K562 (cell line): ENCODE data around the gene DGKK. TPM values are rescaled to one million over a fixed set of nuclear protein-coding genes. Genes with fewer than 3 reads are reported as not detected.

Source experiments
- ATAC-seq: fragments of 200-7000 bp; cut with Tn5 transposase; 3 replicates; pipeline ENCODE4 v1.9.1; 2020; ENCODE audit warnings: moderate library complexity
- BruUV-seq: library from RNA; stranded (reverse); fragments of 400-500 nt; replicated peaks from 2 replicates; lab custom pipeline; 2021; lab: Mats Ljungman, UMichigan
- CTCF ChIA-PET: fragments of 300-600 bp; formaldehyde crosslinking; extraction: SDS; loops from one replicate; lab custom pipeline; 2021; ENCODE audit warnings: low intra/inter-chr PET ratio; lab: Yijun Ruan, JAX
- POLR2A ChIA-PET: fragments of 300-600, 350-650 bp; sonication (Branson Sonifier 250); formaldehyde crosslinking; extraction: SDS; loops from one replicate; lab custom pipeline; 2021; ENCODE audit warnings: antibody characterized with exemption, inconsistent platforms; lab: Yijun Ruan, JAX
- DNase-seq, 4 experiments: peaks; one replicate each; pipeline versions ENCODE4 v3.0.0 to v3.0.0-alpha.2; 2011 to 2018; ENCODE audit warnings: low spot score in 3 of 4, mixed read lengths in 3 of 4; ENCODE audit errors: extremely low read depth in 1 of 4
- FAIRE-seq: peaks from 2 replicates; lab custom pipeline; 2011; peaks lifted over from hg19 to GRCh38; lab: Jason Lieb, UNC
- H2AFZ ChIP-seq: 2 replicates; pipeline ENCODE4 v1.6.0; 2011; ENCODE audit warnings: low read depth, low read length, control low read depth, inconsistent platforms
- H3K27ac ChIP-seq: fragments of 200-600 bp; 3 replicates; pipeline ENCODE4 v1.8.0; 2011; ENCODE audit warnings: low read depth, mild to moderate bottlenecking, control low read depth, inconsistent platforms, low read length, moderate library complexity, mixed read lengths; ENCODE audit errors: extremely low read depth
- H3K27me3 ChIP-seq, 2 experiments: fragments of 300-600 bp in 1 of 2; 2 replicates in 1 of 2; 3 replicates in 1 of 2; pipeline versions ENCODE4 v1.6.0 to v1.8.0; 2011; ENCODE audit warnings: inconsistent platforms in 2 of 2, low read length in 2 of 2, mild to moderate bottlenecking in 1 of 2, mixed read lengths in 1 of 2, moderate library complexity in 1 of 2; ENCODE audit not compliant: control insufficient read depth in 2 of 2, insufficient read depth in 2 of 2
- H3K36me3 ChIP-seq: fragments of 300-600 bp; 3 replicates; pipeline ENCODE4 v1.8.0; 2011; ENCODE audit warnings: mild to moderate bottlenecking, low read length, inconsistent platforms; ENCODE audit not compliant: control insufficient read depth, insufficient read depth
- H3K4me1 ChIP-seq, 2 experiments: fragments of 200-600 bp in 1 of 2; replicated peaks in 1 of 2; 2 replicates in 1 of 2; 3 replicates in 1 of 2; pipeline versions ENCODE4 v1.5.1 to v1.8.0; 2011; ENCODE audit warnings: inconsistent platforms in 2 of 2, low read length in 2 of 2, mild to moderate bottlenecking in 1 of 2, mixed read lengths in 1 of 2, moderate library complexity in 1 of 2; ENCODE audit not compliant: control insufficient read depth in 2 of 2, insufficient read depth in 2 of 2
- H3K4me2 ChIP-seq: 2 replicates; pipeline ENCODE4 v1.6.1; 2011; ENCODE audit warnings: low read length, control low read depth, inconsistent platforms, mixed read lengths; ENCODE audit not compliant: insufficient read depth
- H3K4me3 ChIP-seq: fragments of 200-600 bp; sonication (generic), shearing (Covaris generic); 2 replicates; pipeline ENCODE4 v1.5.1; 2016; ENCODE audit warnings: control low read depth, inconsistent platforms
- H3K79me2 ChIP-seq: fragments of 200-600 bp; 3 replicates; pipeline ENCODE4 v1.8.0; 2011; ENCODE audit warnings: low read length, inconsistent platforms; ENCODE audit not compliant: control insufficient read depth, insufficient read depth
- H3K9ac ChIP-seq, 2 experiments: 2 replicates each; pipeline versions ENCODE4 v1.6.0 to v1.6.1; 2011; ENCODE audit warnings: low read depth in 2 of 2, low read length in 2 of 2, control low read depth in 1 of 2, inconsistent platforms in 1 of 2, mild to moderate bottlenecking in 1 of 2, mixed read lengths in 1 of 2; ENCODE audit not compliant: insufficient read depth in 1 of 2
- H3K9me1 ChIP-seq: one replicate; pipeline ENCODE4 v1.6.0; 2011; ENCODE audit warnings: inconsistent platforms, mild to moderate bottlenecking, low read length, moderate library complexity; ENCODE audit not compliant: control insufficient read depth, insufficient read depth
- H3K9me3 ChIP-seq: replicated peaks from 2 replicates; pipeline ENCODE4 v1.5.1; 2011; ENCODE audit warnings: low read depth, low read length, inconsistent platforms; ENCODE audit not compliant: control insufficient read depth, insufficient read depth
- H4K20me1 ChIP-seq: replicated peaks from 2 replicates; pipeline ENCODE4 v1.6.1; 2011; ENCODE audit warnings: low read length, inconsistent platforms, mixed read lengths; ENCODE audit not compliant: control insufficient read depth, insufficient read depth
- AFF1 ChIP-seq, 2 experiments: fragments of 450-650 bp; IDR thresholded peaks; 2 replicates each; pipeline ENCODE4 v1.6.1; 2018; ENCODE audit warnings: mild to moderate bottlenecking in 2 of 2, low read depth in 1 of 2; ENCODE audit not compliant: partially characterized antibody in 2 of 2
- BRCA1 ChIP-seq, 2 experiments: fragments of 450-650 bp in 1 of 2; sonication (generic) in 1 of 2; formaldehyde crosslinking in 1 of 2; IDR thresholded peaks; 2 replicates each; pipeline versions ENCODE4 v1.5.0 to v1.6.1; 2017 to 2020; ENCODE audit warnings: mild to moderate bottlenecking in 1 of 2, missing genetic modification reagents in 1 of 2
- IFI16 ChIP-seq: fragments of 250-450 bp; sonication (Bioruptor Pico); IDR thresholded peaks from 2 replicates; pipeline ENCODE4 v2.1.2; 2022; ENCODE audit warnings: mild to moderate bottlenecking, inconsistent platforms
- ZC3H8 ChIP-seq: fragments of 450-650 bp; IDR thresholded peaks from 2 replicates; pipeline ENCODE4 v1.6.1; 2017
- ZFP91 ChIP-seq: sonication (generic); formaldehyde crosslinking; IDR thresholded peaks from 2 replicates; pipeline ENCODE4 v1.8.0; 2022; ENCODE audit warnings: mild to moderate bottlenecking, missing genetic modification reagents
- ZNF212 ChIP-seq: fragments of 450-650 bp; formaldehyde crosslinking; IDR thresholded peaks from 2 replicates; pipeline ENCODE4 v1.4.0; 2020; ENCODE audit warnings: mild to moderate bottlenecking
- WGBS: fragments of 100-300 bp; shearing (Covaris generic); methylation state at CpG from one replicate; pipeline ENCODE4 v1.1.6; 2016; ENCODE audit warnings: low coverage, mixed read lengths; ENCODE audit not compliant: insufficient coverage; ENCODE audit errors: missing lambda C conversion rate; 5-methylcytosine and 5-hydroxymethylcytosine counted together
- in situ Hi-C: fragments of 300-500 bp; cut with MboI; formaldehyde crosslinking; loops from 4 replicates; pipeline ENCODE4 v1.15.0; 2018; ENCODE audit warnings: inconsistent platforms, mixed read lengths
- intact Hi-C: fragments of 100-400 bp; cut with micrococcal nuclease; formaldehyde crosslinking; loops from 2 replicates; pipeline ENCODE4 v1.14.2; 2022
- polyA plus RNA-seq, 8 experiments: library from polyadenylated mRNA; depleted of rRNA in 4 of 8; stranded (reverse) in 5 of 8; unstranded in 3 of 8; fragments of >200 nt; fragmentation: Nextera tagmentation in 2 of 8; fragmentation: Illumina TruSeq in 1 of 8; extraction: Ambion mirVana in 2 of 8; extraction: Trizol in 1 of 8; gene quantifications; 2 replicates each; pipeline versions ENCODE4 v1.2.1 to v1.2.3, GENCODE V29; 2011 to 2014; ENCODE audit warnings: inconsistent platforms in 1 of 8, missing spikeins in 1 of 8
- total RNA-seq, 7 experiments: library from RNA; depleted of rRNA in 6 of 7; stranded (reverse); fragments of >200 nt in 6 of 7; fragmentation: Illumina TruSeq in 2 of 7; extraction: Trizol in 2 of 7; gene quantifications; 2 replicates each; pipeline versions ENCODE4 v1.2.1 to v1.2.3, GENCODE V29; 2011 to 2021; ENCODE audit warnings: low replicate concordance in 1 of 7
- TF ChIP-seq, protein P1 (sequence below): fragments of 250-450 bp; sonication (Bioruptor Pico); IDR thresholded peaks from 2 replicates; pipeline ENCODE4 v1.9.0; 2021; ENCODE audit warnings: mild to moderate bottlenecking, inconsistent platforms
- TF ChIP-seq, protein P2 (sequence below): IDR thresholded peaks from 3 replicates; pipeline ENCODE4 v1.6.1; 2011; ENCODE audit warnings: borderline replicate concordance, mild to moderate bottlenecking; ENCODE audit not compliant: insufficient read length, insufficient read depth

Gene DGKK
- total and polyA plus RNA-seq, 9 of the 15 experiments (the other 6 are each of a cell fraction or from before 2014, with no cell fraction given): not detected

GRCh38 chrX:50497114-50497513 is 26.5 kb upstream of the DGKK start:
- in situ Hi-C loops: no loop called here
- no peak overlapping the region for H3K9ac ChIP-seq
- H3K4me3 ChIP-seq: no peak overlapping the region
- H3K4me1 ChIP-seq: no peaks in the 10 kb centered on the region
- BruUV-seq: no TSS peak
- no peak overlapping the region for H3K4me2 ChIP-seq
- H2AFZ ChIP-seq: no peak overlapping the region
- ChIA-PET CTCF (no interaction called here), POLR2A (no interaction called here)
- no peaks in the 10 kb centered on the region for H3K36me3 ChIP-seq
- no peaks in the 10 kb centered on the region for H3K9me1 ChIP-seq
- no peaks in the 10 kb centered on the region for H3K9me3 ChIP-seq
- ATAC-seq: no peak
- H4K20me1 ChIP-seq: no peaks in the 10 kb centered on the region
- intact Hi-C loops: no loop called here
- no peaks in the 10 kb centered on the region for H3K27me3 ChIP-seq
- H3K79me2 ChIP-seq: no peaks in the 10 kb centered on the region
- FAIRE-seq: no peak
- WGBS: 0% methylated on average over 2 of the region's 3 CpGs
- no peak for DNase-seq
- H3K27ac ChIP-seq: no peak overlapping the region
- TF ChIP-seq IFI16 (CRISPR knock-in tag): no peak
- TF ChIP-seq, protein P1, sequence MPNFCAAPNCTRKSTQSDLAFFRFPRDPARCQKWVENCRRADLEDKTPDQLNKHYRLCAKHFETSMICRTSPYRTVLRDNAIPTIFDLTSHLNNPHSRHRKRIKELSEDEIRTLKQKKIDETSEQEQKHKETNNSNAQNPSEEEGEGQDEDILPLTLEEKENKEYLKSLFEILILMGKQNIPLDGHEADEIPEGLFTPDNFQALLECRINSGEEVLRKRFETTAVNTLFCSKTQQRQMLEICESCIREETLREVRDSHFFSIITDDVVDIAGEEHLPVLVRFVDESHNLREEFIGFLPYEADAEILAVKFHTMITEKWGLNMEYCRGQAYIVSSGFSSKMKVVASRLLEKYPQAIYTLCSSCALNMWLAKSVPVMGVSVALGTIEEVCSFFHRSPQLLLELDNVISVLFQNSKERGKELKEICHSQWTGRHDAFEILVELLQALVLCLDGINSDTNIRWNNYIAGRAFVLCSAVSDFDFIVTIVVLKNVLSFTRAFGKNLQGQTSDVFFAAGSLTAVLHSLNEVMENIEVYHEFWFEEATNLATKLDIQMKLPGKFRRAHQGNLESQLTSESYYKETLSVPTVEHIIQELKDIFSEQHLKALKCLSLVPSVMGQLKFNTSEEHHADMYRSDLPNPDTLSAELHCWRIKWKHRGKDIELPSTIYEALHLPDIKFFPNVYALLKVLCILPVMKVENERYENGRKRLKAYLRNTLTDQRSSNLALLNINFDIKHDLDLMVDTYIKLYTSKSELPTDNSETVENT (CRISPR knock-in tag): no peak
- no peak for TF ChIP-seq ZNF212 (CRISPR knock-in tag)
- no peak for TF ChIP-seq ZC3H8
- TF ChIP-seq, protein P2, sequence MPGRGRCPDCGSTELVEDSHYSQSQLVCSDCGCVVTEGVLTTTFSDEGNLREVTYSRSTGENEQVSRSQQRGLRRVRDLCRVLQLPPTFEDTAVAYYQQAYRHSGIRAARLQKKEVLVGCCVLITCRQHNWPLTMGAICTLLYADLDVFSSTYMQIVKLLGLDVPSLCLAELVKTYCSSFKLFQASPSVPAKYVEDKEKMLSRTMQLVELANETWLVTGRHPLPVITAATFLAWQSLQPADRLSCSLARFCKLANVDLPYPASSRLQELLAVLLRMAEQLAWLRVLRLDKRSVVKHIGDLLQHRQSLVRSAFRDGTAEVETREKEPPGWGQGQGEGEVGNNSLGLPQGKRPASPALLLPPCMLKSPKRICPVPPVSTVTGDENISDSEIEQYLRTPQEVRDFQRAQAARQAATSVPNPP: no peak
- no peak for TF ChIP-seq ZFP91
- TF ChIP-seq AFF1 (IDR thresholded peaks at IDR 0.05; ENCODE audit: low read depth in 1 of 2, partially characterized antibody in 2 of 2): no peak
- TF ChIP-seq BRCA1 (IDR thresholded peaks at IDR 0.05): no peak
- TF ChIP-seq BRCA1 (CRISPR knock-in tag; IDR thresholded peaks at IDR 0.05): no peak
